GM21367 (cell line): ENCODE data around the gene KLHL12.
A peak's percentile ranks its signal among the peaks of the same experiment; 100 is the strongest.

ENCODE experiments used
- ATAC-seq: cut with Tn5 transposase; IDR thresholded peaks from one replicate; pipeline ENCODE4 v1.9.1; 2021; ENCODE audit not compliant: unreplicated experiment

KLHL12 gene

GRCh38 chr1:202926581-202927491 is at the start of gene KLHL12:
KLHL12 (minus strand) TSS chr1:202927234; CDS start chr1:202925162, 2,072 bp downstream.
- ATAC-seq, result peak; percentile 78

DNA sequence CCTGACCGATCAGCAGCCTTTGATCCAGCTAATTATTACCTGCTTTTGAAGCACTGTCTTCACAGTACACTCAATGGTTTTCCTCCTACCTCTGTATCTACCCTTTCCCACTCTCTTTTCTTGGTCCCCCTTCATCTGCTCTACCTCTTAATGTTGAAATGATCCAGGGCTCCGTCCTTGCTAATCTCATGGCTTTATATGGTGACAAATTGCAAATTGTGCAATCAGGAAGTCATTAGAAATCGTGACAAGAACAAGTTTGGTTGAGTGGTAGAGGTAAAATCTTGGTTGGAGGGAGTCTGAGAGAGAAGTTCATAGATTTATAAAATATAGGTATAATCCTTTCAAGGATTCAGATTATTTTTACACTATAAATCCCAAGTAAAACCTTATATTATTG is 49.6 kb upstream of the KLHL12 start:
- ATAC-seq, result no peak

DNA sequence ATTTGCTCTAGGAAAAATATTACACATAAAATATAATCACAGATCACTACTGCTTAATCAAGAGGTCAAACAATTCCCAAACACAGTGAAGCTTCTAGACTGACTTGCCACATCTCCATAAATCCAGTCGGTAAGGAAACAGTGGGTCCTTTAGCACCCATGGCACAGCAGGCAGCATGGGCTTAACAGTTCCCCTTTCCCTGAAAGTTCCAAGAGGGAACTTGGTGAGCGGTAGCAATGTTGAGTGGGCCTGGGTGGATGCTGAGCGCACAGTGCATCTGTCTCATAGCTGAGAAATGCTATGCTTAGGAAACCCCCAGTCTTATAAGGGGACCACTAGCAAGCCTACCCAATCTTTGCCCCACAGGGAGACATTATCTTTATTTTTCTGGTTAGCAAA is 47.8 kb upstream of the KLHL12 start:
- ATAC-seq, result no peak

DNA sequence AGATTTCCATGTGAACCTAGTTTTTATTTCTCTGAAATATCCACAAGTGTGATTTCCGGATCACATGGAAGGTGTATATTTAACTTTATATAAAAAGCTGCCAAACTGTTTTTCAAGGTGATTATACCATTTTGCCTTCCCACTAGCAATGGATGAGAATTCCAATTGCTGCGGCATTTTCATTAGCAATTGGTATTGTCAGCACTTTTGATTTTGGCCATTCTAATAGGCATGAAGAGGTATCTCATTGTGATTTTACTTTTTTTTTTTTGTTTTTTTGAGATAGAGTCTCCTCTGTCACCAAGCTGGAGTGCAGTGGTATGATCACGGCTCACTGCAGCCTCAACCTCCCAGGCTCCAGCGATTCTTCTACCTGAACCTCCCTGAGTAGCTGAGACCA is 45.0 kb upstream of the KLHL12 start:
- ATAC-seq, result no peak

GRCh38 chr1:202968895-202969295 is 41.9 kb upstream of the KLHL12 start:
- peak; percentile 56 for ATAC-seq

DNA sequence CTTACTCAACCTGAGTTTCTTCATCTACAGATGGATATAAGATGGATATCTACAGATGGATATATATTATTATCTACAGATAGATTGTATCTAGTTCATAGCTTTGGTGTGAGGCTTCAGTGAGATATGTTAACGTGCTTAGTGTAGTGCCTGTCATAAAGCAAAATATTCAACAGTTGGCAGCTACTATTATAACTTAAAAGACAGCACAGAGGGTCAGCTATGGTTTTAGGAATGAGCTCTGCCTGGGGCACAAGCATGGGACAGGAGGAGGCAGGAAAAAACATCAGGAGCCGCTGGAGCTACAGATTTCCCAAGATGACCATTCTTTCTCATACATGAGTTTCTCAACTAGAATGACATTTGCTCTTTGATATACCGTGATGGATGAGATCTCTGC is 41.3 kb upstream of the KLHL12 start:
- ATAC-seq, result no peak

GRCh38 chr1:202967684-202968281 is 40.7 kb upstream of the KLHL12 start:
- ATAC-seq, result no peak

- ATAC-seq, result no peak
These were observed 39.2 kb upstream of the KLHL12 start for GRCh38 chr1:202966006-202966898.

DNA sequence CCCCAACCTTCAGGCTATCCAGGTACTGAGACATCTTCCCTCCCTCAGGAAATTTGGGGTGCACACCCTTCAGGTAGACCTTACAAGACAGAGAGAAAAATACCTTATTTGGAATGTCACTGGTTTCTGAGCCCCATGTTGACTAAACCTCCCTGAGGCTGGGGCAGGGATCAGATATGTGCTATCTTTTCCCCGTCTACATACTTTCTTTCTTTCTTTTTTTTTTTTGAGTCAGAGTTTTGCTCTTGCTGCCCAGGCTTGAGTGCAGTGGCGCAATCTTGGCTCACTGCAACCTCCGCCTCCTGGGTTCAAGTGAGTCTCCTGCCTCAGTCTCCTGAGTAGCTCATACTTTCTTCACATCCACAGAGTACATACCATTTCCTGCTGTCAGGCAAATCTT is 38.4 kb upstream of the KLHL12 start:
- no peak for ATAC-seq

GRCh38 chr1:202964791-202965410 is 37.9 kb upstream of the KLHL12 start:
- no peak for ATAC-seq

DNA sequence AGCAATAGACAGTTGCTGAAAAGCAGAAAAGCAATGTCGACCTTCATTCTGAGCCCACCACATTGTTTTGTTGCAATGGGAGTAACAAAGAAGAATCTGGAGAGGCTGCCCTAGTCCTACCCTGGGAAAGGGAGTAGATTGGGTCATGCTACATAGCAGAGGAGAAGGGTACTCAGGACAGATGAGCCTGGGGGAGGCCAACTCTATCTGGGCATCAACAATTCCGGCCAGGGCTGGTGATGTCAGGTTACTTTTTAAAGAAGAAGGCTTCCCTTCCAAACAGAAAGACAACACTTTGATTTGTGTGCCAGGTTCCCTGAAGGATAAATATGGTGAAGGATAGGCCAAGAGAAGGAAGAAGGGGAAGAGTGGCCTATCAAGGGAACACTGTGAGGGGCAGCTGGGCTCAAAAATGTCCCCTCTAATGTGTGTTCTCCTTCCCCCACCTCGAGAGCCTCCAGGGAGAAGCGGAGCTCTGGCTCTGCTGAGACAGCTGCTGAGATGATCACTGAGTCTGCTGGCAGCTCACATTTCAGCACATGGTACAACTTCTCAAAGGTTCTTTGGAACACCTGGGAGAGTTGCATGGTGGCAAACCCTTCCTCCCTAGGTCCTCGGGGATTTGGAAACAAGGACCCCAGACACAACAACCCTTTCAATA is 34.3 kb upstream of the KLHL12 start:
- no peak for ATAC-seq

DNA sequence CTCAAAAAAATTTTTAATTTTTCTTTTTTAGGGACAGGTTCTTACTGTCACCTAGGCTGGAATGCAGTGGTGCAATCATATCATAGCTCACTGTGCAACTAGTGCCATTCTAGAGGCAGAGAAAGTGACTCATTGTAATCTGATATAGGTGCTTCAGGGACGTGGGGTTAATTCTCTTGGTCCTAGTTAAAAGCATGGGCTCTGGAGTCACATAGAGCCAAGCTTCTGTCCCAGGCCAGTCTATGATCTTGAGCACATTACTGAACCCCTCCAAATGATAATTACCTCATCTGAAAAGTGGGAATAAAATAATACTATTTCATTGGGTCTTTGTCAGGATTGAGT is 32.2 kb upstream of the KLHL12 start:
- no peak for ATAC-seq

DNA sequence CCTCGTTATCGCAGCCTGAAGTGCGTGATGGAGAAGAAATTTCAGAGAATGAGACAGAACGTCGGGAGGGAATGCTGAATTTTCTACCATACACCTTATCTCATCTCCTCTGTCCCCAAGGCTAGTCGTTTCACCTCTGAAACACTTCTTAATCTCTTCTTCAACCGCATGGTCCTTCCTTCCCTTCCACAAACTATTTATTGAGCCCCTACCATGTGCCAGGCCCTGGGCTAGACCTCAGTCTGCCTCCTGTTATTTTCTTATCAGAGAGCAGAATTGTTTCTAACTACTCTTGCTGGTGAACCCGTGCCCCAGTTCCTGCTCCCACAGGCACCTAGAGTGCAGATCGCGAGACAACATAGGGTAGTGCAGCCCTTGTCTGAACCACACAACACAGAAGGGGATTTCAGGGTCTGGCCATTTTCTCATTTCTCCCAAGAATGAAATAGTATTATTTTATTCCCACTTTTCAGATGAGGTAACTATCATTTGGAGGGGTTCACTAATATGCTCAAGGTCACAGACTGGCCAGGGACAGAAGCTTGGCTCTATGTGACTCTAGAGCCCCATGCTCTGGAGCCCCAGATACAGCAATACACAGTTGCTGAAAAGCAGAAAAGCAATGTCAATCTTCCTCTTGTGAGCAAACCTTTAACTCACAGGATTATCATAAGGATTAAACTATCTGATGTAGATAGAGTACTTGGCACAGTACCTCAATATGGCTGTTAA is 31.7 kb upstream of the KLHL12 start:
- no peak for ATAC-seq

DNA sequence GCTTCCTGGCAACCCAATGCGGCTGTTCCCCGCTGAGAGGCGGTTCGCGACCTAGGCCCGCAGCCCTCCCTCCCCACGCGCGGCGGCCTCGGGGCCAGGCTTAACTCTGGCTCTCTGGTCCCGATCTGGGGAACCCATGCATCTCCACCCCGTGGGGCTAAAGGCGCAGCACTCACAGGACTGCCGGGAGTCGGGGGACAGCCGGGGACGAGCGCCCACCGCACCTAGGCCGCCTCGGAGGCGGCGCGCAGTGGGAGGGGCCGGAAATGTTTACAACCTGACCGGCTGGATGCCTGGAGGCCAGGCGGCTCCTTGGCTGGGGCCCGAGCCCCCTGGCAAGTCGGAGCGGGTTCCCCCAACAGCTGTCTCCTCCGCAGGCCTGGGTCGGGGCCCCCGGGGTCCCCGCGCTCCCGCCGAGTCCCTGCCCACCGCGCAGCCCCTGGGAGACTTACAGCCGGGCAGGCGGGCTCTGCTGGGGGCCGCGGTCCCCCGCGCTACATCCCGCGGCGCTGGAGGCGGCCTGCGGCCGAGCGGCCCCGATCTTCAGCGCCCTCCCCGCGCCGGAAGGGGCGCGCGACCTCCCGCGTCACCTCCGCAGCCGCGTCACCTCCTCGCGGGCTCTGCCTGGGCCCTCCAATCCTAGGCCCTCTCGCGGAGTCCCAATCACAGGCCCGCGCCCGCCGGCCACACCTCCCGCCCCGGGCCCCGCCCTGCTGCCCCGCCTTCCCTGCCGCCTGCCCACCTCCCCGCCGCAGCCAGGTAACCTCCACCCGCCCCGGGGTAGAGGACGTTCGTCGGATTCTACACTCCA is 30.9 kb upstream of the KLHL12 start, which contains the start of gene ADIPOR1:
Gene ADIPOR1 (minus strand): TSS at position 580 of the 811 bp plus-strand sequence. CDS start 7,242 bp downstream, outside the sequence.
- ATAC-seq, result peak; percentile 96

- ATAC-seq, result no peak
These were observed 29.9 kb upstream of the KLHL12 start for GRCh38 chr1:202956969-202957368.

DNA sequence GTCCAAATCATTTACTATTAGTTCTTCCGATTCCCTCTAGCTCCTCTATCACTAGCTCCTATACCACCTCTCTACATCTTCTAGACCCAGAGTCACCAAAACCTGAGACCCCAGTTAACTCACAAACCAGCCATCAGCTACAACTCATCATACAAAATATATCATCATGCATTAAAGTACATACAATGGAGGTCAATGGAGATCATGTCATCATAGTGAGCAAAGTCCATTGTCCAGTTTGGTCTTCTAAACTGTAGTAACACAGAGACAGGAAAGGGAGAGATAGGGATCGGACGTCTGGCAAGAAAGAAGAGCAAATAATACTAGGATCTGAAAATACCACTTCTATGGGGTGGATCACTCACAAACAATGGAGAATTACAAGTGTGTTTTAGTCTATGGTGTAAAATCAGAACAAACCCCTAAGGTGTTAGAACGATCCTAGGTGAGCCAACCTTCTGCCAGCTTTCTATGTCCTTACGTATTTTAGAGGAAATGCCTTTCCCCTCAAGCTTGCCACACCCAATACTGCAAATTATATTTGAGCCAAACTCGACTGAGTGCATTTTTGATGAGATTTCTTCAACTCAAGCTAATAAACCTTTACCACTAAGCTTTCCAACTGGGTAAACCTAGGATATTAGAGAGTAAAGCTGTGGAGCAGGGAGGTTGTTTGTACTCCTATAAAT is 27.2 kb upstream of the KLHL12 start:
- no peak for ATAC-seq

DNA sequence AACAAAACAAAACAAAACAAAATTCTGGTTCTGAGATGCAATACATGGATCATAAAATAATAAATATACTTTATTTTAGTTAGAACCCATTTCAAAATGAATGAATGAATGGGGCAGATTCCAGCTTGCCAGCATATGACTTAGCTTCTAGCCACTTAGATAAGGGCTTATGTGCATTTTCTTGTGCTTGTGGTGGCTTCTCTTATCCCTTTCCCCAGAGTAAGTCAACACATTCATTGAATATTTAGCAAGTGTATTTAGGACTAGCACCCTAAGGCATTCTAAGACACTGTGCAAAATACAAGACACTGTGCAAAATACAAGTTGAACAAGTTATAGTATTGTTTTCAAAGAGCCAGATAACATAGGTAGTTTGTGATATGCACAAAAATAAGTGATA is 26.4 kb upstream of the KLHL12 start:
- no peak for ATAC-seq

DNA sequence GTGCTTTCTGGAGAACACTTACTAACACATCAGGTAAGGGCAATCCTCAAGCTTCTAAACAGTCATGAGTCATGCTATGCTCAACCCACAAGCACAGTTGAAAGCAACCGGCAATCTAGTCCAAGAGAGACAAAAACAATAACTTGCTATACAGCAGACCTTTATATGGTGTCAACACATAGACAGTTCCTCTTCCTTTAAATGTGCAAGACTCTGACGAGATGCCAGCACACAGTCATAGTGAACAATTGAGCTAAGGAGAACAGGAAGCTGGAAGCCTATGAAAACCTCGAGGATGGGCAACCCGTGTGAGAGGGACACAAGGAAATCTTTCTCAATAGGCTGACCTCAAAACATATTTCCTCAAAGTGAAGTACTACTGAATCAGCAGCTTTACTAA is 25.8 kb upstream of the KLHL12 start:
- no peak for ATAC-seq
